ENCODE measurements around the gene SPAG7.

The SPAG7 gene, protein sequence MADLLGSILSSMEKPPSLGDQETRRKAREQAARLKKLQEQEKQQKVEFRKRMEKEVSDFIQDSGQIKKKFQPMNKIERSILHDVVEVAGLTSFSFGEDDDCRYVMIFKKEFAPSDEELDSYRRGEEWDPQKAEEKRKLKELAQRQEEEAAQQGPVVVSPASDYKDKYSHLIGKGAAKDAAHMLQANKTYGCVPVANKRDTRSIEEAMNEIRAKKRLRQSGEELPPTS

DNA sequence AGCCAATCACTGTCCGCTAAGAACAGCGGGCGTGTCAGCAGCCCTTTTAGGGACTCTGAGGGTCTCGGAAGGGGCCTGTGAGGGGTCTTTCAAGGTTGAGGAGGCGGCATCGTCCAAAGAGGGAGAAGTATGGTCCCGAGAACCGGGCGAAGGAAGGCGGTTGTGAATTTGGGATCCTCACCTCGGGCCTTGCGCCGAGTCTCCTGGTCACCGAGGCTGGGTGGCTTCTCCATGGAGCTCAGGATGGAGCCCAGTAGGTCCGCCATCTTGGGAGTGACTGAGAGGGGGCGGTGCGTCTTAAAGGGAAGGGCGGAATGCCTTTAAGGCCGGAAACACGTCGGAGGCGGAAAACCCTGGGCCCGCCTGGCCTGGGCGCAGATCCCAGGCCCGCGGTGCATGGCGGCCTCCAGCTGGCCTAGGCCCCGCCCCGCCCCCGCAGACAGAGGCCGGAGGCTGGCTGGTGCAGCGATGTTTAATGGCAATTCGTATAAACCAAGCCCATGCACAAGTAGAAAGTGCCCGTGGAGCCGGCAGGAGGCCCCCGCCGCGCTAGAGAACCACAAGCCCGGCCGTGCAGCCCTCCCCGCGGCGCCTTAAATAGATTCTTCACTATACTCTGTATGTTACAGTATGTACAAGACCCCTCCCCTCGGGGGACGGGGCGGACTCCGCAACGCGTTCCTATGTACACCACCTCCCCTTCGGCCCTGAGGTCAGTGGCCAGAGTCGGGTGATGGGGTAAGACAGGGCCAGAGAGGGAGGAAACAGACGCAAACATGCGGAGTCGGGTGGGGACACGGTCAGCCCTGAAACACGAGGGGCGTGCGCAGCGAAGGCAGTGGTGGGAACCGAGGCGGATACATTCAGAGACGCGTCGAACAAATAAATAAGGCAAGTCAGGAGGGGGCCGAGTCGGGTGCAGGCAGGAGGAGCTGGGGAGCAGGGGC, at the start of gene SPAG7:
Gene SPAG7, minus strand, starts transcription at position 279 of the 947 bp plus-strand sequence. Its CDS starts 13 bp downstream, at position 266.
- DNase-seq: peak; percentile 80

DNA sequence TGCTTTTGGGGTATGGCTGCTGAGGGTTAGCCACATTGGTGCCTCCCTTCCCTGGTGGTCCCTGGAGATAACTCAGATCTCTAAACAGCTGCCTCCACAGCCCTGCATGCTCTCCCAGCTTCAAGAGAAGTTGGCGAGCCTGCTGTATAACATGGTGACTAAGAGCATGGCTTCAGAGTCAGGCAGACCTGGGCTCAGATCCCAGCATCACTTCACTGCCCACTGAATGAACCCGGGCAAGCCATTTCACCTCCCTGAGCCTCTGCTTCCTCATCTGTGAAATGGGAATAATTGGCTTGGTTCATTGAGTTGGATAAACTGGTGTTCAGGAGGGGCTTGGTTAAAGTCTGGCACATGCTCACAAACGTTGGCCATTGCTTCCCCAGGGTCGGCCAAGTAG, 46.7 kb upstream of the SPAG7 start:
- DNase-seq: no peak

DNA sequence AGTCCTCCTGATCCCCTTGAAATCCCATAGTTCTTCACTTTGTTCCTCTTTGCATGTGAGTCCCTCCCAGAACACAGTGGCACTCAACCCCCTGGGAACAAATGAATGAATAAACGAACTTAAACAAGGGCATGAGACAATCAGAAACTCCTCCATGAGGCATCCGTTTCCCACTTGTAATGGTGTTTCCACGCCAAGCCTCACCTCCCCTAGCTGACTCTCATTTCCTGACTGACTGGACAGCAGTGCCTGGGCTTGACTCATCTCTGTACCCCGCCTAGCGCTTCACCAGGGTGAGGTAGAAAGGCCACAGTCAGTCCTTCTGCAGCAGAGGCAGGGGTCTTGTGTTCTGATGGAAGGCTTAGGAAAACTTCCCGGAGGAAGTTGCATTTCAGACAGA, 44.3 kb upstream of the SPAG7 start:
- DNase-seq: no peak

DNA sequence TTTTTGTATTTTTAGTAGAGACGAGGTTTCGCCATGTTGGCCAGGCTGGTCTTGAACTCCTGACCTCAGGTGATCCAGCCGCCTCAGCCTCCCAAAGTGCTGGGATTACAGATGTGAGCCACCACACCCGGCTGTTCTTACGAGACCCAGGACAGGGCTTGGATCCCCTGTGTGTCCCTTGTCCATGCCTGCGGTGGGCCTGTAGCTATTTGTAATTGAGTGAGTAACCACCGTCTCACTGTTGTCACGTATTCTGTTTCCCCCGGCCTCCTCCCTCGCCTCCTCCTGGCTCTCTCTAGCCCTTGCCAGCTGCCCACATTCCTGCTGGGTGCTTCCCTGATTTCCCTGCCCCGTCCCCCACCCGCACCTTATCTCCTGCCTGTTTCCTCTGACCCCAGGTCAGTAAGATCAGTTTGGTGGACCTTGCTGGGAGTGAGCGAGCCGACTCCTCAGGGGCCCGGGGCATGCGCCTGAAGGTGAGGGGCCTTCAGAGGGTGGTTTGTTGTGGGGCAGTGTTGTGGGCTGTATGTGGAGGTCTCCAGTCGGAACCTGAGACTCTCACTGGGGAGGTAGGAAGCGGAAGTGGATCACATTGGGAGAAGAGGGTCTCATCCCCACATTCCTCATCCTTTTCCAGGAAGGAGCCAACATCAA, 35.7 kb upstream of the SPAG7 start:
- no peak for DNase-seq

DNA sequence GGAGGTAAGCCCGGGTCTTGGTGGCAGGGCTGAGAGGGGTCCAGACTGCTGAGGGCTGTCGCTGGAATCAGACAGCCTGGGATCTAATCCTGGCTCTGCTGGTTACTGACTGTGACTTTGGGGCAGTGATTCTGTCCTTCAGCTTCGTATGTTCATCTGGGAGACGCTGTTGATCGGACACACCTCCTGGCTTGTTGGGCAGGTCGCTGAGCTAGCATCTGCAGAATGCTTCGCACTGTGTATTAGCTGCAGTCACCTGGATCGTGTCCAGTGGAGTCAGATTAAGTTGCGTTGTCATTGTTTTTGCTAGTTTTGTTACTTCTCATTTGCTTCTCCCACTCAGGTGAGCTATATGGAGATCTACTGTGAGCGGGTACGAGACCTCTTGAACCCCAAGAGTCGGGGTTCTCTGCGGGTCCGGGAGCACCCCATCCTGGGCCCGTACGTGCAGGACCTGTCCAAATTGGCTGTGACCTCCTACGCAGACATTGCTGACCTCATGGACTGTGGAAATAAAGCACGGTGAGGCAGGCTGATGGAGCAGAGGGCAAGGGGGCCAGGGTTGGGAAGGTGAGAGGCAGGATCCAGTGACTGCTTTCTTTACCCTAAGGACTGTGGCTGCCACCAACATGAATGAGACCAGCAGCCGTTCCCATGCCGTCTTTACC, 34.6 kb upstream of the SPAG7 start:
- no peak for DNase-seq

DNA sequence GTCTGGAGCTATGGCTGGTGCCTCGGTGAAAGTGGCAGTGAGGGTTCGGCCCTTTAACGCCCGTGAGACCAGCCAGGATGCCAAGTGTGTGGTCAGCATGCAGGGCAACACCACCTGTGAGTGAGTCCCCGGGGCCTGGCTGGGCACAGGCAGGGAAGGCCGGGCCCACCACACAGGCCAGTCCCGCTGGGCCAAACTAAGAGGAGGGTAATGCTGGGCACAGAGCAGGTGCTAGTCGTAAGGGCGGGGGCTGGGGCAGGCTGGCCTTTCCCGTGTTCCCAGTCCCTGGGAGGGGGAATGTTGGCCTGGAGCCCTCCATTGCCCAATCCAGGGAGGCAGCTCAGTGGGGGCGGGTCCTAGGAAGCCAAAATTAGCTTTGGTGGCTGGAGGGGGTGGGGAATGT, 32.6 kb upstream of the SPAG7 start:
- DNase-seq: no peak

DNA sequence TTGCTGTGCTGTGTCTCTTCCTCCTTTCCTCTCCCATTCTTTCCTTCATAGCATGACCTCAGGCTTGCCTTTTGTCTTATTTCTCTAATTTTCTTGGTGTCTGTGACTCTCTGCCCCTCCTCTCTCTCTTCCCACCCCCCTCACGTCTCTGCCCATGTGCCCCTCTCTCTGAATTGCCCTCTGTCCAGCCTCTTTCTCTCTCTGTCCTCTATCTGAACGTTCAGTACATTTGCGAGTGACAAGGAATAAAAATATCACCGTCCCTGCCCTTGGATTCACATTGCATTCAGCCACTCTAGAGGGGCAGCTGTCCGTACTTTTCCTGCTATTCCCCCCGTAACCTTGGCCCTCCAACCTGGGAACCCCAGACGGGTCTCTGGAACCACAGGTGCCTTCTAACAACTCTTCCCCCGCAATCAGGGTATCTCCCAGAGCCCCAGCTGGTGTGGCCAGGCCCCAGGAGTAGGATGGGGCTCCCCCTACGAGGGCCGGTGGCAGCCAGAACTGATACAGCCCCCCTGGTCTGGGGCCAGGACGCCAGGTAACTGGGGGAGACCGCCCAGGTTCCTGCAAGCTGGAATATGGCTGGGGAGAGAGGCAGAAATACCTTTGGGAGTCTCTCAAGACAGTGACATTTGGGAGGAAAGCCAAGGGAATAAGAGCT, 31.9 kb upstream of the SPAG7 start:
- DNase-seq: no peak

DNA sequence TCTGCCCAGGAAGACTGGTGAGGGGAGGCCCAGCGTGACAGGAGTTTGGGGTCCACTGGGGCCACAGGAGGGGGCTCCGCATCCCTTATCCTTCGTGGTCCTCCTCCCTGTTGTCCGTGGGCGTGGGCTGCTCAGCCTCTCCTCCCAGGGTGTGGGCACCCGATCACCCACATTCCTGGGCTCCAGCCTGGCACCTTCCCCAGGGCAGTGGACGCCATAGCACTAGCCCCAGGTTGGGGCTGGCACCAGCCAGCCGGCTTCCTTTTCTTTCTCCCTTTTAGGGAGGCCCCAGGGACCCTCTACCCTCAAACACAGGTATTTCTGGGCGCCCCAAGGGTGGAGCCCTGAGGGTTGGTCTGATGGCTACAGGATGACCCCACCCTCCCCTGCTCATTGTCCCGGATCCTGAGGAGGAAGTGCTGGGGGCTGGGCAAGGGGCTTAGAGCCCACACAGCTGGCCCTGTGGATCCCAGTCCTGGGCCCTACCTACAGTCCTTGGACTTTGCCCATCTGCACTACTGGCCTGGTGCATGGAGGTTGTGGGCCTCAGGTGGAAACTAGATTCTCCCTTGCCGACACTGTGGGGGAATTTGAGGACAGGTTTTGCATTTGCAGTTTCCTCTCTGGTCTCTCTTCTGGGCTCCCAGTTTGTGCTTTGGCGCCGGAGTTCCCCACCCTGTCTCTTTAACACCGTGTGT, 31.3 kb upstream of the SPAG7 start:
- DNase-seq: no peak

DNA sequence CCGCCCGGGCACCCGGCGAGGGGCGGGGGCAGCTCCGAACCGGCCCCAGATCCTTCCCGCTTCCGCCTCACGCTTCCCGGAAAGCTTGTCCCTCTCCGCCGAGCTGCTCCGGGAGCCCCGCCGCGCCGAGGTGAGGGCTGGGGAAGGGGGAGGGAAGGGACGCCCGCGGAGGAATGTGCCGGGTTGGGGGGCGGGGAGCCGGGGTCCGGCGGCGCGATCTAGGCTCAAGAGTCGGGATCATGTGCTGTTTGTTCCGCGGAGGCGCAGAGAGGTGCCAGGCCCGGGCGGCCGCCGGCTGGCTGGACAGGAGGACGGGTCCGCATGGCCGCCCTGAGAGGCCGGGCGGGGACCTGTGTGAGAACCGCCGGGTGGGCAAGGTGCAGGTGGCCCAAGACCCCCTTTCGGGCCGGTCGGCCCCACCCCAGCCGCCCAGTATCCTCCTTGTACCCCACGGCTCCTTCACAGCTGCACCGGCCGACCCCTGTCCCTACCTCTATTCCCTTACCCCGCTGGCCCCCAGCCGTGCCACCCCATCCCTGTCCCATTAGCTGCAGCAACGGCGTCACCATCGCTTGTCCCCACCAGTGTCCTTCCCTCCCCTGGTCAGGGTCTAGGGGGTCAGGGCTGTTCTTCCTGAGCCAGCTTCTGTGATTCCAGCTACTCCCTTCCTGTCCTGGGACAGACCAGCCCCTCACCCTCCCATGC, 30.6 kb upstream of the SPAG7 start:
- no peak for DNase-seq

DNA sequence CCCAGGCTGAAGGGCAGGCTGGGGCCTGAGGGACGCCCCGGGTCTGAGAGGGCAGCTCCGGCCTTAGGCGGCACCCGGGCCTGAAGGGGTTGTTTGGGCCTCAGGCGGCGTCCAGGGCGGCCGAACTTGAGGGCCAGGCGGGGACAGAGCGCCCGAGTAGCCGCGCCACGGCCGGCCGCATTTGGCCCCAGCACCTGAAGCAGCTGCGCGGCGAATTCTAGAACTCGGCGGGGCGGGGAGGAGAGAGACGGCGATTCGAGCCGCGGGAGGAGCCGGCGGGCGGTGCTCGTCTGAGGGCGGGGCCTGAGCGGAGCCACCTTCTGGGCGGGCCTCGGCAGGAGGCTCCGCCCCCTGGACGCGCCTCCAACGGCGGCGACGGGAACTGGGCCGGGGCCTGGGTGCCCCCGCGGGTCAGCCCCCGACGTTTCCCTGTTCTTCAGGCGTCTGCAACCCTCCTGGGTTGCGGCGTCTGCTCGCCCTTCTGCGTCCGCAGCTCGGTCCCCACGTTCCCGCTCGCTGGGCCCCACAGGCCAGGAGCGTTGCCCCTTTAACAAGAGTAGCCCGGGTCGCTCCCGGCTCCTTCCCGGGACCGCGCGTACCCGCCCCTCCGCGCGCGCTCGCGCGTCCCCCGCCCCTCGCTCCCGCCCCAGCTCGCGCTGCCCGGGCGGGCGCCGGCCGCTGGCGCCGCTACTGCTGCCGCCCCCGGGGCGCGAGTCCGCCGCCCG, 29.8 kb upstream of the SPAG7 start, which contains the start of the genes INCA1 and KIF1C:
Gene INCA1, minus strand, starts transcription at position 221 of the 725 bp plus-strand sequence. CDS start 3,085 bp downstream, outside the sequence.
Gene KIF1C, plus strand, starts transcription at position 649 of the 725 bp plus-strand sequence. CDS start 2,297 bp downstream, outside the sequence.
- DNase-seq: peak; percentile 56

DNA sequence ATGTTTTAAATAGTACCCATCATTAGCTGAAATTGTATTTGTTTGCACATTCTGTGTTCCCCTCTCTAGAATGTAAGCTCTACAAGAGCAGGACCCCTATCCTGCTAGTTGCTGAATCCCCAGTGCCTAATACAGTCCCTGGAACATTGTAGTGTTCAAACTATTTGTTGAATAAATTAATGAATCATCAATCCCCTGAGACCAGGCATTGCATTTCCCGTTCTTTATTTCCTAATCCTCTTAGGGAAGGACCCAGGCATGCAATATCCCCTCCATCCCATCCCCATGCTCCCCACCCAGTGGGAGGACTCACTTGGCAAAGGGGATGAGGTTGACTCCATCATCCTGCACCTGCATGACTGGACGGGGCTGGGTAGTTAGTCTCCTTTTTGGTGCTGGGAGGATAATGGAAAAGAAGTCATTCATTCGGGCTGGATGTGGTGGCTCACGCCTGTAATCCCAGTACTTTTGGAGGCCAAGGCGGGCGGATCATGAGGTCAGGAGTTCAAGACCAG, 26.5 kb upstream of the SPAG7 start:
- DNase-seq: no peak

DNA sequence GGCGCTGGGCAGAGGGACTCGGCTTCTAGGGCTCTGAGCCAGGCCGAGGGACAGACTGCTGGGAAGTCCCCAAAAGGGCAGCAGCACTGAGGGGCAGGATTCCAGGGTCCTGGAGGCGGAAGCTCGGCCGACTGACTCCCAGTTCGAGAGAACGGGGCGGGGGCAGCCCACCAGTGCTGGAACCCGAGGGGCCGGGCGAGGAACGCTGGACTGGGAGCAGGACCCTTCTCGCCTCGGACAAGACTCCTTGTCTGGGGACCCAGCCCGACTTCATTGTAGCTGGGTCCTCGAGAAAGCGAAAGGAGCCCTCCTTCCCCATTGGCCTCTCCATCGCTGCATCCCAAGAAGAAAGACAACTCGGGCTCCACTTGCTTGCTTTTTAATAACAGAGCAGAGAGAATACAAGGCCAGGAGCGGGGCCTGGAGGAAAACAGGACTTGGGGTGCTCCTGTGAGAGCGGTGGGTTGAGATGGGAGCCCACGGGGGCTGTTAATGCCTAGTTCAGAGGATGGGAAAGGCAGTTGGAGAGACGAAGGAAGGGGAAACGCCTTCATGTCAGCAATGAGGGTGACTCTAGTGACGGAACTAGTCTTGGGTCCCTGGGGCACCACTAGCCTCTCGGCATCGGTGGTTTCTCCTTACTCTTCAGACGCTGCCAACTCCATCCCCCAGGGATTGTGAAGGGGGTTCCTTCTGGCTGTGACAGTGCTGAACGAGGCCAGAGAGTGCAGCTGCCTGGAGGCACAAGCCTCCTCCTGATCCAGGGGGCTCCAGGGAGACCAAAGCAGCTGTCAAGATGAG, 20.4 kb upstream of the SPAG7 start:
- no peak for DNase-seq

DNA sequence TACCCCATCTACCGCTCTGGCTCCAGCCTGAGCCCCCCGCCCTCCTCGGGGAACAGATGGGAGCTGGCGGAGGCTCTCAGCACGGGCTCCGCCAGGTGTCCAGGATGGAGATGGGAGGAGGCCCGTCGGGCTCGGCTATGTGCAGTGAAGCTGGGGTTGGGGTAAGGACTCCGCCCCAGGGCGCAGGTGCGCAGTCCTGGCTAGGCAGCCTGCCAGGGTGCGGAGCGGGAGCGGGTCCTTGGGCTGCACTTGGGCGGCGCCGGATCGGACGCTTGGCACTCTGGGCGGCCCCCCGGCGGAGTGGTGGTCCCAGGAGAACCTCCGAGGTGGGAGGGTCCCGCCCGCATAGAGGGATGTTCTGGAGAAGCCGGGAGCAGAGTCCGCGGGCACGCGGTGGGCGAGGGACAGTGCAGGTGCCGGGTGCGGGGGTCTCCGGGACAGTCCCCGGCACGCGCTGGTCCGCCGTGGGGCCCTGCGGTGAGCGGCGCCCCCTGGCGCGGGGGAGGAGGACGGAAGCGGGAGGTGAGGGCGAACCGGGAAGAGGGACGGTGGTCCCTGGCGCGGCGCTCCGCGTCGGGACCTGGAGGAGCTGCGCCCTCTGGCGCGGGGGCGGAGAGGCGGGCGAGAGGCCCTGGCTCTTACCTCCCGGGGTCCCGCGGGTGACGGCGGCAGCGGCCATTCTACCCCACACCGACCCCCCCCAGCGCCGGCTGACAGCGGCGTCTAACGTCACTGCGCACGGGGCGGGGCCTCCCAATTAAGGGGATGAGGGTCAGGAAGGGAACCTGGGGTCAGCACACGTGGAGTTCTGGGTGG, 19.5 kb upstream of the SPAG7 start, which contains the start of gene CAMTA2:
Gene CAMTA2, minus strand, starts transcription at position 725 of the 816 bp plus-strand sequence. CDS start 1,453 bp downstream, outside the sequence.
- DNase-seq: peak; percentile 4

DNA sequence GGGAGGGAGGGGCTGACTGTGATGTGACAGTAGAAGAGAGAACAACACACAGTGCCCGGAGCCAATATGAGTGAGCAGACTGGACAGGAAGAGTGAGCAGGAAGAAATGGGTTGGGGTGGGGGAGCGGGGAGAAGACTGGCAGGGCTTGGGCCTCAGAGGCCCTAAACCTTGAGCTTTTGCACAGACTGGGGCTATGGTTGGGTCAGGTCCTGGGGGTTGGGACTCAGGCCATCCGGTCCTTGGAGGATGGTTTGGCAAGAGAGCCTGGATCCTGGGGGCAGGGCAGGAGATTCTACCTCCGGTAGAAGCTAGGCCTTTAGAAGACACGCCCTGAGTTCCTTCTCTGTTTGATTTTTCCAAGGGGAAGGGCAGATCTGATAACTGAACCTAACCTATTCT, 18.8 kb upstream of the SPAG7 start:
- no peak for DNase-seq

DNA sequence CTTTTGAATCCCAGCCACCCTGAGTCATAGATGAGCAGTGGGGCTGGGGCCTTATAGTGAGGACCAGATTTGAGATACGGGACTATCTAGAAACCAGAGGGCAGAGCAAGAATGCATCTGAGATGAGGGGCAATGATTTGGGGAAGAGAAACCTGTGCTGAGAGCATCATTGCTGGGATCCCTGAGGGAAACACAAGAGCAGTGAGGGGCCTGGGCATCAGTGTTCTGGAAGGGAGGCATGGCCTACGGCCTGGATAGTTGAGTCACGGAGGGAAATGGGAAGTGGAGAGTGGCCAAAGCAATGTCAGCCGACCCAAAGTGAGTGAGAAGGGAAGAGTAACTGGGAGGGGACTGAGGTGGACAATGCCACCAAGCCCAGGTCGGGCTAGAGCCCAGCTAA, 14.7 kb upstream of the SPAG7 start:
- no peak for DNase-seq

DNA sequence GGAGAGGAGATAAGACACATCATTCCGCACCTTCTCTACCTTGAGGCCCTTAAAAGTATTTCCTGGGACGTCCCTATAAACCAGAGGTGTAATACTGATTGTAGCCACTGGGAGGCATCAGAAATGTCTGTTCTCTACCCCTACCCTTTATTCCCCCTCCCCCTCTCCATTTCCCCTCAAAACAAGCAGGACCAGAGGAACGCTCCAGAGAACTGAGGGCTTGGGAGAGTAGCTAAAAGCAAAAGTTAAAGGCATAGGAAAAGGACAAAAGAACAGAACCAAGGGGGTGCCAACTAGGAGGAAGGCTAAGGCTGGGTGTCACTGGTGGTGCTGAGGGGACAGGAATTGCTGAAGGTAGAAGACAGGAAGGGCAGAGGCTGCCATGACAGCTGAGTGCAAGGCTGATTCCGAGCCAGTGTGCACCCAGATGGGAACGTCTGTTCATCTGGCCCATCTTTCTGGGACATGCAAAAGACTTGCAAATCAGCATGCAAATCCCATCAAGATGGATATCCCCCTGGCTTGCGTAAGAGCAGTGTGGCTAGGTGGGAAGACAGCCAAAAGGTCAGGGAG, 13.1 kb upstream of the SPAG7 start:
- DNase-seq: peak; percentile 2

DNA sequence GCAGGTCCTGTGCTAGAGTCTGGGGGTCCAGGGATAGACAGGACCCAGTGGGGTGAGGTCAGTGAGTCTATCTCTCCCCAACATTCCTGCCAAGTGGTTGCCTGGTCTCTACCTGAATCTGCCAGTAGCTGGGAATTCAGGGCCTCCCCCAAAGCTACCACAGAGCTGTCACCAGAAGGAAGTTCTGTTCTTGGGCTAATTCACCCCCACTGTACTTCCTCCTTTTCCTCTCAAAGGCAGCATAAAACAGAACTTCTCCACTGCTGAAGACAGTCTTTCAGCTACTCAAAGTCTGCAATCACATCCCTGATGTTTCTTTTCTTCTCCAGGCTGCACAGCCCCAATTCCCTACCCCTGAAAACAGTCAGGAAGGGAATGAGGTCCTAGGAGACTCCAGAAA, 11.1 kb upstream of the SPAG7 start:
- no peak for DNase-seq
